Measurements from ENCODE around the gene AGAP1. TPM values are rescaled to one million over a fixed set of nuclear protein-coding genes. Genes with fewer than 3 reads are reported as not detected.
A peak's percentile ranks its signal among the peaks of the same experiment; 100 is the strongest.

AGAP1 gene
- total RNA-seq, 1 donor from 2014 or later, result 39.4 TPM

- H3K27ac Mint-ChIP-seq (ENCODE audit: unreplicated experiment), result no peak overlapping the region
- peaks cover 64% of the 10 kb centered on the region for H3K79me2 ChIP-seq (ENCODE audit: insufficient read depth, low read length)
These were observed 22.0 kb downstream of the AGAP1 start for GRCh38 chr2:235515821-235516220.

DNA sequence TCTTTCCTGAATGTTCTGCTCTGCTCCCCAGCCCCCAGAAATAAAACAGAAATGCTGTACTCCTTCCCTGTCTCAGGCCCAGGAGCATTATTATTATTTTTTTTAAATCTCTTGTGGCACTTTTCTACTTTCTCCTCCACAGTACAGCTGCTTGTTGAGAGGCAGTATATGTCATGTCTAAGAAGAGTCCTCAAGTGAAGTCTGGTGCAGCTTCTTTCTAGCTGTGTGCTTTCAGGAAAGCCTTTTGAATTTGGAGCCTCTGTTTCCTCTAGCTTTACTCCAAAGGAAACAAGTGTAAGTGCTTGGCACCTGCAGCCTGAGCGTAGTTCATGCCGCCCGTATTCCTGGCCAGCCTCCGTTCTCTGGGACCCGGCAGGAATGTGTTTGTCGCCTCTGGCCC lies 22.4 kb downstream of the AGAP1 start:
- H3K4me3 Mint-ChIP-seq (ENCODE audit: unreplicated experiment), result no peak overlapping the region
- peaks cover 9% of the 10 kb centered on the region for H3K4me1 Mint-ChIP-seq (ENCODE audit: low read depth, unreplicated experiment)
- no peaks in the 10 kb centered on the region for H3K27me3 ChIP-seq (ENCODE audit: insufficient read depth, low read length)
- H3K4me1 ChIP-seq (ENCODE audit: insufficient read depth, low read length), result peaks cover 8% of the 10 kb centered on the region
- no peaks in the 10 kb centered on the region for H3K9me3 Mint-ChIP-seq (ENCODE audit: unreplicated experiment)
- H3K4me2 ChIP-seq (ENCODE audit: low read length), result no peak overlapping the region
- H3K36me3 Mint-ChIP-seq (ENCODE audit: low read depth, unreplicated experiment), result peaks cover 7% of the 10 kb centered on the region
- H3K27me3 Mint-ChIP-seq (ENCODE audit: low read depth, unreplicated experiment), result no peaks in the 10 kb centered on the region
- H4K20me1 ChIP-seq (ENCODE audit: insufficient read depth, low read length), result peaks cover 73% of the 10 kb centered on the region
- H3K27ac ChIP-seq (ENCODE audit: low read depth, low read length), result no peak overlapping the region
- H3K4me3 ChIP-seq (ENCODE audit: insufficient read depth, low read depth, low read length), result no peak overlapping the region
- TF ChIP-seq CTCF (IDR thresholded peaks at IDR 0.05; ENCODE audit: insufficient read depth, low read depth, low read length) (no peak), EZH2 (IDR thresholded peaks at IDR 0.05; ENCODE audit: insufficient read depth, low read length) (no peak)
- H3K36me3 ChIP-seq (ENCODE audit: insufficient read depth, low read length), result no peaks in the 10 kb centered on the region
- FAIRE-seq, result no peak
- no peaks in the 10 kb centered on the region for H3K9me3 ChIP-seq (ENCODE audit: insufficient read depth, low read depth, low read length)
- no peak overlapping the region for H2AFZ ChIP-seq (ENCODE audit: low read depth, low read length)
- DNase-seq (ENCODE audit: low read depth), result no peak
- H3K9ac ChIP-seq (ENCODE audit: low read length), result no peak overlapping the region
- no peak overlapping the region for H3K27ac Mint-ChIP-seq (ENCODE audit: unreplicated experiment)
- H3K79me2 ChIP-seq (ENCODE audit: insufficient read depth, low read length), result peaks cover 66% of the 10 kb centered on the region

More at GRCh38 chr2:235515821-235516220, 22.0 kb downstream of the AGAP1 start:
- H3K36me3 Mint-ChIP-seq (ENCODE audit: low read depth, unreplicated experiment), result peaks cover 7% of the 10 kb centered on the region
- H3K4me1 ChIP-seq (ENCODE audit: insufficient read depth, low read length), result peaks cover 12% of the 10 kb centered on the region
- no peaks in the 10 kb centered on the region for H3K36me3 ChIP-seq (ENCODE audit: insufficient read depth, low read length)
- H3K27ac ChIP-seq (ENCODE audit: low read depth, low read length), result no peak overlapping the region
- no peaks in the 10 kb centered on the region for H3K9me3 ChIP-seq (ENCODE audit: insufficient read depth, low read depth, low read length)
- TF ChIP-seq EZH2 (IDR thresholded peaks at IDR 0.05; ENCODE audit: insufficient read depth, low read length) (no peak), CTCF (IDR thresholded peaks at IDR 0.05; ENCODE audit: insufficient read depth, low read depth, low read length) (no peak)
- no peak overlapping the region for H2AFZ ChIP-seq (ENCODE audit: low read depth, low read length)
- no peaks in the 10 kb centered on the region for H3K27me3 Mint-ChIP-seq (ENCODE audit: low read depth, unreplicated experiment)
- H3K4me3 ChIP-seq (ENCODE audit: insufficient read depth, low read depth, low read length), result no peak overlapping the region
- H4K20me1 ChIP-seq (ENCODE audit: insufficient read depth, low read length), result peaks cover 74% of the 10 kb centered on the region
- H3K27me3 ChIP-seq (ENCODE audit: insufficient read depth, low read length), result no peaks in the 10 kb centered on the region
- H3K9ac ChIP-seq (ENCODE audit: low read length), result no peak overlapping the region
- no peaks in the 10 kb centered on the region for H3K9me3 Mint-ChIP-seq (ENCODE audit: unreplicated experiment)
- no peak for FAIRE-seq
- no peak overlapping the region for H3K4me3 Mint-ChIP-seq (ENCODE audit: unreplicated experiment)
- no peak for DNase-seq (ENCODE audit: low read depth)
- H3K4me1 Mint-ChIP-seq (ENCODE audit: low read depth, unreplicated experiment), result peaks cover 9% of the 10 kb centered on the region
- H3K4me2 ChIP-seq (ENCODE audit: low read length), result no peak overlapping the region

GRCh38 chr2:235518322-235519090 lies 24.7 kb downstream of the AGAP1 start:
- H3K9me3 Mint-ChIP-seq (ENCODE audit: unreplicated experiment), result no peaks in the 10 kb centered on the region
- peaks cover 74% of the 10 kb centered on the region for H3K79me2 ChIP-seq (ENCODE audit: insufficient read depth, low read length)
- no peaks in the 10 kb centered on the region for H3K4me1 ChIP-seq (ENCODE audit: insufficient read depth, low read length)
- no peak overlapping the region for H3K27ac Mint-ChIP-seq (ENCODE audit: unreplicated experiment)
- H3K9ac ChIP-seq (ENCODE audit: low read length), result no peak overlapping the region
- FAIRE-seq, result no peak
- peaks cover 9% of the 10 kb centered on the region for H3K4me1 Mint-ChIP-seq (ENCODE audit: low read depth, unreplicated experiment)
- no peaks in the 10 kb centered on the region for H3K36me3 ChIP-seq (ENCODE audit: insufficient read depth, low read length)
- H3K9me3 ChIP-seq (ENCODE audit: insufficient read depth, low read depth, low read length), result no peaks in the 10 kb centered on the region
- H2AFZ ChIP-seq (ENCODE audit: low read depth, low read length), result no peak overlapping the region
- no peaks in the 10 kb centered on the region for H3K27me3 ChIP-seq (ENCODE audit: insufficient read depth, low read length)
- H3K4me2 ChIP-seq (ENCODE audit: low read length), result peak overlapping the region; percentile 3
- no peak for DNase-seq (ENCODE audit: low read depth)
- no peaks in the 10 kb centered on the region for H3K27me3 Mint-ChIP-seq (ENCODE audit: low read depth, unreplicated experiment)
- peaks cover 12% of the 10 kb centered on the region for H3K36me3 Mint-ChIP-seq (ENCODE audit: low read depth, unreplicated experiment)
- TF ChIP-seq EZH2 (IDR thresholded peaks at IDR 0.05; ENCODE audit: insufficient read depth, low read length), result no peak
- no peak for TF ChIP-seq CTCF (IDR thresholded peaks at IDR 0.05; ENCODE audit: insufficient read depth, low read depth, low read length)
- H4K20me1 ChIP-seq (ENCODE audit: insufficient read depth, low read length), result peaks cover 77% of the 10 kb centered on the region
- H3K4me3 ChIP-seq (ENCODE audit: insufficient read depth, low read depth, low read length), result no peak overlapping the region
- no peak overlapping the region for H3K4me3 Mint-ChIP-seq (ENCODE audit: unreplicated experiment)
- H3K27ac ChIP-seq (ENCODE audit: low read depth, low read length), result no peak overlapping the region
